GM19328 (cell line): ENCODE measurements around the gene SYNGR3.
"Not testable (repeated sequence)": the region's sequence is repeated elsewhere in the genome, so short reads cannot be mapped to it uniquely, and the experiment has no call there.

Source experiments
- ATAC-seq: cut with Tn5 transposase; IDR thresholded peaks from one replicate; pipeline ENCODE4 v1.9.1; 2021; ENCODE audit warnings: mild to moderate bottlenecking, moderate library complexity; ENCODE audit not compliant: unreplicated experiment

The SYNGR3 gene

DNA sequence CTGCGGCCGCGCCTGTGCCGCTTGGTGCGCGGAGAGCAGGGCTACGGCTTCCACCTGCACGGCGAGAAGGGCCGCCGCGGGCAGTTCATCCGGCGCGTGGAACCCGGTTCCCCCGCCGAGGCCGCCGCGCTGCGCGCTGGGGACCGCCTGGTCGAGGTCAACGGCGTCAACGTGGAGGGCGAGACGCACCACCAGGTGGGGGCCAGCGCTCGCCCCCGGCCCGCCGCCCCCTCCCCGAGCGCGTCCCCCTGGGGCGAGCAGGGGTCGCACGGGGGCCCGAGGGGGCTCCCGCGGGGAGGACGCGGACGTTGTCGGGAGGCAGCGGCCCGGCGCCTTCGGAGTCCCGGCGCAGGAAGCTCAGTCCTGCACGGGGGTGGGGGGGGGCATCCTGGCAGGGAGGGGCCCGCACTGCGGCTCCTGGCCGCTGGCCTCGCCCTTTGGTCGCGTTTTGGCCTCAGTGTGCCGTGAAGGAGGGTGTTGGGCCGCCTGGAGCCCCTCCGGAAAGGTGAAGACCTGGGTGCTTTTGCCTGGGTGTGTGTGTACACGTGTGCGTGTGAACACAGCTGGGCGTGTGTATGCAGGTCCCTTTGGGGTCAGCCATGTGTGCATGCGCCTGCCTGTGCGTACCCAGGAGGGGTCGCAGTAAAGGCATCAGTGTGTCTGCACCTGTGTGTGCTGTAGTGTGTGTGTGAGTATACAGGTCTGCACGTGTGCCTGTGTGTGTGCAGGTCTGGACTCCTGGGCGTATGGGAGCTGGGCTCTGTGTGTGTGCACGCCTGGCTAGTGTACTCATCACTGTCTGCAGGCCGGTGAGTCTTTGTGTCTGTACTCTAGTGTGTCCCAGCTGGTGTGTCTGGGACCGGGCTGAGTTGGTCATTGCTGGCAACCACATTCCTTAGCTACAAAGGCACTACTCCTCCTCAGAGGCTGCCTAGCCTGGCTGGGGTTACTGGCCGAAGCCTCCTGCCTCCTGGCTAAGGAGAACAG lies 37.5 kb downstream of the SYNGR3 start:
- no peak for ATAC-seq

DNA sequence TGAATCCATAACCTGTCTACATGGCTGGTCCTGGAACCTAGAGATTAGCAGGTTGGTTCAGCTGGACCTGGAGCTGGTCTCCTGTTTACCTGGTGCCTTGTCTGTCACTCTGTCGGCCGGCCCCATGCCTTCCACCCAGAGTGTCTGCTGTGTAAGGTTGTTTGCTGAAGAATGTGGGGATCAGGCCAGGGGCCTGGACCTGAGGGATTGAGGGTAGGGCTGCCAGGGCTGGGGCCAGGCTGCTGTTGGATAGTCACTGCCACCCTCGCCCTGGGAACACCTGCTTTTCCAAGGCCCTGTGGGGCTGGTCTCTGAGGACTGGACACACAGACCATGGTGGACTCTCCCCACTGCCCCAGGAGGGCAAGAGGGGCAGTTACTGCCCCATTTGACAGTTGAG lies 38.4 kb downstream of the SYNGR3 start:
- no peak for ATAC-seq

DNA sequence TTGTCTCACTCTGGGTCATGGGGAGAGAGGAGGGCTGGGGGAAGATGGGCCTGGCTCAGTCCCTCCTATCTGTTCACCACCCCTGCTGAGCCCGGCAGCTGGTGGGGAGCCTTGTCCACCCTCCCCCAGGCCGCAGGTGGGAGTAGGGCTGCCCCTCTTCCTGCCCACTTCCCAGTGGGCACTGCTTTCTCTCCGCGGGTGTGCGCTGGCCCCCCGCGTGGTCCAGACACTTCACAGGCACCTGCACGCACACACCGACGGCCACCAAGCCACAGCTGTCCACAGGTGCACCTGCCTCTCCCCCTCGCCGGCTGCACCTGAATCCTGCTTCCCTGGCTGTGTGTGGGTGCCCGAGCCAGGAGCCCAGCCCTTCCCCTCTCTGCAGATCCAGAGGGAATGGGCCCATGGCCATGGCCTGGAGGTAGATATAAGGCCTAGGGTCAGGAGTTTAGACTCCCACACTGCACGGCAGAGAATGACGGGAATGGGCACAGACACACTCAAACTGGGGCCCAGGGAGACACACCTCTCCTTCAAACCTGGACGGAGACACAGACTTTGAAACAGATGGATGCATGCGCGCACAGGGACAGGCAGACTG lies 39.0 kb downstream of the SYNGR3 start:
- ATAC-seq, result no peak

DNA sequence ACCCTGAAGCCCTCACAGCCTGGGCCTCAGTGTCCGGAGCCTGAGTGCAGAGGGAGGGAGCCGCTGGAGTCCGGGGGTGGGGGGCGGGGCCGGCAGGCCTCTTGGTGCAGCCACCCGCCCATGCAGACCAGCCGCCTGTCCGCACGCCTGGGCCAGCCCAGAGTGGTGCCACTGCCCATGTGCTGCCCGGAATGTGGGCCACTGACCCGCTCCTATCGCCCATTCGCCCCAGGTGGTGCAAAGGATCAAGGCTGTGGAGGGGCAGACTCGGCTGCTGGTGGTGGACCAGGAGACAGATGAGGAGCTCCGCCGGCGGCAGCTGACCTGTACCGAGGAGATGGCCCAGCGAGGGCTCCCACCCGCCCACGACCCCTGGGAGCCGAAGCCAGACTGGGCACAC lies 39.6 kb downstream of the SYNGR3 start:
- no peak for ATAC-seq

DNA sequence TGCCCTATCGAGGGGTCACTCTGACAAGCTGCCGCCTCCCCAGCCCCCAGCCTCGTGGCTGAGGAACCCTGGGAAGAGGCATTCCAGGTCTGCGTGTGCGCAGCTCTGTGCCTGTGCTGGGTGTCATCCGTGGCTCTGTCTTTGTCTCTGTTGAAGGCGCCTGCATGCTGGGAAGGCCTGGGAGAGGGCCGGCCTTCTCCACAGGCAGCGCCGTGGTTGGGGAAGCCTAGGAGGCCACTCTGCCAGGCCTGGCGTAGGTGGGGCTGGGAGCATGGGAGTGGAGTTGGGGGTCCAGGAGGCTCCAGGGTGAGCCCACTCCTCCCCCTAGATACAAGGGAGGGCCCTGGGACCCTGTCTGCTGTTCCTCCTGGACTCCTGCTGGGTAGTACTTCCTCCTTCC lies 40.3 kb downstream of the SYNGR3 start:
- ATAC-seq, result no peak

DNA sequence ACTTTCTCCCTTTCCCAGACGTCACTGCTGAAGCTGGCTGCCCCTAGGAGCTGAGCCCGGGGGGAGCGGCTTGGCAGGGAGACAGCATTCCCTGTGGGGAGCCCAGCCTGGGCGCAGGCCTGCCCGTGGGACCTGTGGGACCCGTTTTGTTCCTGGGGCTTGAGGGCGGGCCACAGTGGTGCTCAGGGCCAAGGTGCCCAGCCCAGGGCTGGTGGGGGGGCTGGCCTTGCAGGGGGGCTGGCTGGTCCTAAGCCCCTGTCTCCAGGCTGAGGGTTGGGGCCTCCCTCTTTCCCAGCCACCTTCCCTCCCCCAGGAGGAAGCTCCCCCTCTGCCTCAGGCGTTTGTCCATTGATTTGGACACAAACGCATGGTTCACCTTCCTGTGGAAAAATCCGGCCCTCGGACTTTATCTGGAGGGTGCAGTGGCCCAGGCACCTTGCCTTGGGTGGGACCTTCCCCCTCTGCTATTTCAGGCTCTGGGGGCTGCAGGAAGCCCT lies 41.4 kb downstream of the SYNGR3 start:
- no peak for ATAC-seq

DNA sequence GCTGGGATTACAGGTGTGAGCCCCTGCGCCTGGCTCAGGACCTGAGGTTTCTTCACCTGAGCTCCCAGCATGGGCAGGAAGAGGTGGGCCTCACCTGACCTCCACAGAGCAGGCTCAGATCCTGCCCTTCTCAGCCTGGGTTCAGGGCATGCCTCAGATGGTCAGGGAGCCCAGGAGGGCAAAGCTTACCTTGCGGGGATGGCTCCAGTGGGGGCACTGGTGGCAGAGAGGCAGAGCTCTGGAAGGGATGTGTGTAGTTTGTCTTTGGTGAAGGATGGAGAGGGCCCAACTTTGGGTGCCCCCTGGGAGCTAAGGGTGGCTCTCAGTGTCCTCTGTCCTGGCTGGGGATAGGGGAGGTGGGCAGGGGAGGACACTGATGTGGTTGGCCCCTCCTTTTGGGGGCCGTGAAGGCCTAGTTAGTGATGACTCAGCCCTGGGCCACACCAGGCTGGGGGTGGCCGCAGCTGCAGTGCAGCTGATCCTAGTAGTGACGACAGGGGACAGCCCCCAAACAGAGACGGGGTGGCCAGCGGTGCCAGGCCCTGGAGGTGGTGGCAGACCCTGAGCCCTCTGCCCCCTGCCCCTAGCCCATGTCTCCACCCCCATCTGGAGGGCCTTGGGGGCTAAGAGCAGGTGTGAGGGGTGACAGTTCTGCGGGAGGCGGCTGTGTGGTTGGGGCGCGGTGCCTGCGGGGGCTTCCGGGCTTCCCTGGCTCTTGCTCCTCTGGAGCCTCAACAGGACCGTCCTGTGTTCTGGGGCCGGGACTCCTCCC lies 42.7 kb downstream of the SYNGR3 start:
- no peak for ATAC-seq

DNA sequence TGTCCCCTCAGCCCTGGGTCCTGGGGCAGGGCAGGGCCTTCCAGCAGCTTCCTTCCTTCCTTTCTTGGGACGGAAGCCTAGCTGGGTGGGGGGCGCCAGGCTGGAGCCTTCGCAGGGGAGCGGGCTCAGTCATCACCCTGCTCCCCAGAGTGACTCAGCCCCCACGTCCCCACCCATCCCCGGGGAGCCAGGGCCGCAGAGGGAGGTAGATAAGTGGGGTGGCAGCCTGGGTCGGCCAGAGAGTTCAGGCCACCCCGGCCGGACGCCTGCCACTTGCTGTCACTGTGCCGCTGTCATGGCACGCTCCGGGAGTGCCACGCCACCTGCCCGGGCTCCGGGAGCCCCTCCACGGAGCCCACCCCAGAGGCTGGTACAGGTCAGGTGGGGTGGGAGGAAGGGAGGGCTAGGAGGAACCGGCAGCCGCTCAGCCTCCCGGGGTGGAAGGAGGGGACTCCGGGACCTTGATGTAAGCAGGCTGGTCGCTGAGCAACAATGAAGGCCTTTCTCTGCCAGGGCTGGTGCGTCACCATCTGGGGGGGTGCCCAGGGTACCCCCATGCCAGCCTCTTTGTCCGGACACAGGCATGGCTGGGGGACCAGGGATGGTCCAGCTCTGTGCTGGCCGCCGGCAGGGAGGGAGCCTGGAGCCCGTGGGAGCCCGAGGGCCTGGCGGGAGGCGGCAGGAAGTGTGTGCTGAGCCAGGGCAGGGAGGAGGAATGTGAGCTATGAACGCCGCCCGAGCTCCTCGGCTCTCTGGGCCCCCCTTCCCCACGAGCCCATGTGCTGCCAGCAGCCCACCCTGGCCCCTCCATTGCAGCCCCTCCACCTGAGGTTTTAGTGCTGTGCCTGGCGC lies 43.5 kb downstream of the SYNGR3 start:
- no peak for ATAC-seq

DNA sequence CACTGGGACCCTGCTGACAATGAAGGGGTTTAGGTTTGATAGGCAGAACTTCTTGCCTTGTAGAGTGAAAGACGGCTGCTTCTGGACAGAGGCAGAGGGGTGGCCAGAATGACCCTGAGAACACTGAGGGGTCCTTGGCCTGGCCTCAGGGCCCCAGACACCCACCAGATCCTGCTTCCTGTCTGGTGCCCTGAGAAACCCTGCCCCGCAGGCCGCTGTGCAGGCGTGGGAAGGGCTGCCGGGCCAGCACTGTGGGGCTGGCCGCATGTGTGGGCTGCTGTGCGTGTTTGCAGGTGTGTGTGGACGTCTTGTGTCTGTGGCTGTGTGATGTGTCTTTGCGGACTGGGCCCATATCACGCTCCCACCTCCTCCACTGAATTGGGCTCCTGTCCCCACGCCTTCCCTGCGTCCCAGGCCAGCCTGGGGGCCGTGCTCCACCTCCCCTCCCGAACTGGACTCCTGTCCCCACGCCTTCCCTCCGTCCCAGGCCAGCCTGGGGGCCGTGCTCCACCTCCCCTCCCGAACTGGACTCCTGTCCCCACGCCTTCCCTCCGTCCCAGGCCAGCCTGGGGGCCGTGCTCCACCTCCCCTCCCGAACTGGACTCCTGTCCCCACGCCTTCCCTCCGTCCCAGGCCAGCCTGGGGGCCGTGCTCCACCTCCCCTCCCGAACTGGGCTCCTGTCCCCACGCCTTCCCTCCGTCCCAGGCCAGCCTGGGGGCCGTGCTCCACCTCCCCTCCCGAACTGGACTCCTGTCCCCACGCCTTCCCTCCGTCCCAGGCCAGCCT lies 44.3 kb downstream of the SYNGR3 start:
- ATAC-seq, result not testable (repeated sequence)

DNA sequence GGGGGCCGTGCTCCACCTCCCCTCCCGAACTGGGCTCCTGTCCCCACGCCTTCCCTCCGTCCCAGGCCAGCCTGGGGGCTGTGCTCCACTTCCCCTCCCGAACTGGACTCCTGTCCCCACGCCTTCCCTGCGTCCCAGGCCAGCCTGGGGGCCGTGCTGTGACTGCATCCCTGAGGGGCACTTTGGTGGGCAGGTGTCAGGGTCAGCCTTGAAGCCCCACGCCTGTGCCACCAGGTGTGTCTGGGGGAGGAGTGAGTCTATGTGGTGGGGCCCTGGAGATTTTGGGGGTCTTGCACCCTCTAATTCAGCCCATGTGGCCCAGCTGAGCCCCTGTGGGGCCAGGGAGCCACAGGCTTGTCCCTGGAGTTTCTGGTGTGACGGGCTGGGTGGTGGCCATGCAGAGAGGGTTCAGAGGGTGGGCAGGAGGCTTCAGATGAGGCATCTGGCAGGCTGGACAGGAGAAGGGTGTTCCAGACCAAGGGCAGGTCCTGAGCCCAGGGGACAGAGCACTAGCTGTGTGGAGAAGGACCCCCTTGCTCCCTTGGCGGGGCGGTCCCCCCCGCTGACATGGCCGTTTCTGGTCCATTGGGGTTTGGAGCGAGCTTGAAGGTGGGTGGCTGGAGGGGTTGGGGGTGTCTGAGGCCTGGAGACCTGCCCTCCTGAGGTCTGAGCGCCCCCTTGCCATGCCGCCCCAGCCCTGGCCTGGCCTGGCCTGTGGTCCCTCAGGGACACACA lies 45.1 kb downstream of the SYNGR3 start:
- no peak for ATAC-seq

DNA sequence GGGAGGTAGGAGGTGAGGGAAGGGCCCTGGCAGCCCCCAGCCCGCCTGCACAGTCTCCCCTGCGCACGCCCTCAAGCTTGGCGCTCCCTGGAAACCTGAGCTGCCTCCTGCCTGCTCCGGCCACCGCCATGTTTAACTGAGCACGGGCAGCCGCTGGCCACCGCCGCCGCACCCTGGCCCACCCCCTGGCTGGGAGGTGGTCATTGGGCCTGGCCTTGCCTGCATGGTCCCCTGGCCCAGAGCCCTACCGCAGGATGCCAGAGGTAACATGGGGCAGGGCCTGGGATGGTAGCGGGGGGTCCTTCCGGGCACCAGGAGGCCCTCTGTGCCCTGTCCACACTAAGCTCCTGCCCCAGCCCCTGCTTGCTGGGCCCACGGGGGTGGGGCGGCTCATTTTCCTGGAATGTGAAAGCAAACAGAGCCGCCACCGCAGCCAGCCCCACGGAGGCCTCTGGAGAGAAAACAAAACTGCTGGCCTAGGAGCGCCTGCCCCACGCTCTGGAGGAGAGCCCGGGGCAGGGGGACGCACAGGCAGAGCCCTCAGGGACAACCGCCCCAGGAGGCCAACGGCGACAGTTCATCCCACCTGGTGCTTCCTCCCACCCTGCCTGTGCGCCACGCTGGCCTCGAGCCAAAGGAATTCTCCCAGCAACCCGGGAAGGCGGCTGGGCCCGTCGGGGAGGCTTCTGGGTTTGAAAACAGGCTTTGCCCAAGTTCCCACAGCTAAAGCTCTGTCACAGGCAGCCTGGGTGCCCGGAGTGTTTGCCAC lies 45.8 kb downstream of the SYNGR3 start:
- no peak for ATAC-seq

DNA sequence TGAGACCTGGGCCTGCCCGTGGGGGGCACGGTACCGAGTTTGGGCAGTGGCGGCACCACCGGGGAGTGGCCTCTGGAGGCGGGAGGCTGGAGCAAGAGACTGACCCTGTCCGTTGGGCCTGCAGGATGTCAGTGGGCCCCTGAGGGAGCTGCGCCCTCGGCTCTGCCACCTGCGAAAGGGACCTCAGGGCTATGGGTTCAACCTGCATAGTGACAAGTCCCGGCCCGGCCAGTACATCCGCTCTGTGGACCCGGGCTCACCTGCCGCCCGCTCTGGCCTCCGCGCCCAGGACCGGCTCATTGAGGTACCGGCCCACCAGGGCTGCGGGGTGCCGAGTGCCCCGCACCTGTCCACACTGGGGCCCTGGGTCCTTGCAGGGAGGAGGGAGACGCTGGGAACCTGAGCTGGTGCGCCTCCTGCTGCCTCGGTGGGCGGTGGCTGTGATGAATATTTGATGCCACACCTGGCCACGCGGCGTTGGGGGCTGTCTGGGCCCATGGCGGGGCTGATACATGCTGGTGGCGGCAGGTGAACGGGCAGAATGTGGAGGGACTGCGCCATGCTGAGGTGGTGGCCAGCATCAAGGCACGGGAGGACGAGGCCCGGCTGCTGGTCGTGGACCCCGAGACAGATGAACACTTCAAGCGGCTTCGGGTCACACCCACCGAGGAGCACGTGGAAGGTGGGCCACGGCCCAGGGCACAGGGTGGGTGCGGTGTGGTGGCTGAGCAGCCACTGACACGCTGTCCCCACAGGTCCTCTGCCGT lies 46.6 kb downstream of the SYNGR3 start:
- ATAC-seq, result no peak

DNA sequence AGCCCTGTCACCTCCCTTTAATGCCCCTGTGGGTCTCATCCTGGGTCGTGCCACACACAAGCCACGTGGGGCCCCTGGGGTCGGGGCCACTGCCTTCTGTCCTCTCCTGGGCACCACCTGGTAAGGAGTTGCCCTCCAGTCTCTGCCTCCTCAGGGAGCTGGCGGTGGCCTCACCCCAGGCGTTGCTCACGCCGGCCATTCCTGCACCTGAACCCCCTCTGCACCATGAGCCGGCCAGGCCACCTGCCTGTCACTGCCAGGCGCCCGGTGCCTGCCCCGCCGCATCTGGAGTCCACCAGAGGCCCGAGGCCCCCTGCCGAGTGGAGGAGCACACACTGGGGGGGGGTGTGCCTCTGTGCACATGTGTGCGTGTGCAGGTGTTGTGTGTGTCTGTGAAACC lies 47.3 kb downstream of the SYNGR3 start:
- ATAC-seq, result no peak

DNA sequence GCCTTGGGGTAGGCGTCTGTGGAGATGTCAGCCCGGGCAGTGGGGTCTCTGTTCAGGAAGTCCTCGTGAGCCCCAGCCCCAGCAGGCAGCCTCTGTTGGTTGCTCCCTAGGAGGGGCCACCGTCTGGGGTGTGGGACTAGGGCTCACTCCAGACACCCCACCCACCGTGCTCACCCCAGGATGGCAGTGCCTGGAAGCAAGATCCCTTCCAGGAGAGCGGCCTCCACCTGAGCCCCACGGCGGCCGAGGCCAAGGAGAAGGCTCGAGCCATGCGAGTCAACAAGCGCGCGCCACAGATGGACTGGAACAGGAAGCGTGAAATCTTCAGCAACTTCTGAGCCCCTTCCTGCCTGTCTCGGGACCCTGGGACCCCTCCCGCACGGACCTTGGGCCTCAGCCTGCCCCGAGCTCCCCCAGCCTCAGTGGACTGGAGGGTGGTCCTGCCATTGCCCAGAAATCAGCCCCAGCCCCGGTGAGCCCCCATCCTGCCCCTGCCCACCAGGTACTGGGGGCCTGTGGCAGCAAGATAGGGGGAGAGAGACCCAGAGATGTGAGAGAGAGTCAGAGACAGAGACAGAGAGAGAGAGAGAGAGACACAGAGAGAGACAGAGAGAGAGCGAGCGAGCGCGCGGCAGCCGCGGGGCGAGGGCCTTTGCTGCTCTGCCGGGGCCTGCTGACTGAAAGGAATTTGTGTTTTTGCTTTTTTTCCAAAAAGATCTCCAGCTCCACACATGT lies 48.0 kb downstream of the SYNGR3 start:
- no peak for ATAC-seq

DNA sequence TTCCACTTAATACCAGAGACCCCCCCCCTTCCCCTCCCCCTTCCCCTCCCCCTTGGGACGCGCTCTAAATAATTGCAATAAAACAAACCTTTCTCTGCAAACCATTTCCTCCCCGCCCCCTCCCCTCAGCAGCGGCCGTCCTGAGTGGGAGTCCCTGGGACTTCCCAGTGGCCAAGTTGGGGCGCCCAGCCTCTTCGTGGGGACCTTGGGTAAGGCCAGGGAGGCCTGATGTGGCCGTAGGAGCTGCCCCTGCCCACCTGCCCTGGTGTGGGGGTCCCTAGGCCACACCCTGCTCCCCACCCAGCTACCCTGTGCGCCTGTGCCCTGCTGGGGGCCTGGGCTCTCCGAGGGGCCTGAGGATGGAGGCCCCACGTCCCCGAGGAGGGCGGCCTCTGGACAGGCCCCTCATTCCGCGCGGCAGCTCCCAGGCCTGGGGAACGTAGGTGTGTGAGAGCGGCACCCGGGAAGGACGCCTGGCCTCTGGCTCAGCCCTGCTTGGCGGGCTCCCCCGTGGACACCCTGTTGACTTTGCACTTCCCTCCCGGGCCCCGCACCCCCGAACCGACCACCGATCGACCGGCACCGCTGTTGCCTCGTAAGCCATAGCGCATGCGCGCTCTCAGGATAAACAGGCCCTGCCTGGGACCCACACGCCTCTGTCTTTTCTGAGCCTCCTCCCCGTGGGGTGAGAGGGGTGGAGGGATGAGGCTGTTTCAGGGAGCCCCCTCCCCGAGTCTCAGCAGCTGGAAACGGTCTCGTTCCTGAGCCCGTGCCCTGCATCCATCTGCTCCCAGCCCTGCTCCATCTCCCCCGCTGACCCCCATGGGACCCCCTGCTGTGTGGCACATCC lies 48.8 kb downstream of the SYNGR3 start:
- no peak for ATAC-seq
